Calu3 (cell line): ENCODE measurements around the gene TMLHE. TPM values are rescaled to one million over a fixed set of nuclear protein-coding genes. Genes with fewer than 3 reads are reported as not detected.

Experiments used
- BruUV-seq: library from RNA; stranded (reverse); fragments of 400-500 nt; replicated peaks from 2 replicates; lab custom pipeline; 2021; lab: Mats Ljungman, UMichigan
- CTCF ChIA-PET: fragments of 300-600 bp; sonication (Branson Sonifier 250); formaldehyde crosslinking; loops from one replicate; lab custom pipeline; 2022; ENCODE audit warnings: antibody characterized with exemption; lab: Charles Lee
- DNase-seq: peaks from one replicate; pipeline ENCODE4 v3.0.0; 2022
- H3K27ac Mint-ChIP-seq: one replicate; pipeline ENCODE4 v1.8.0; 2022; ENCODE audit warnings: mixed read lengths; ENCODE audit not compliant: unreplicated experiment
- H3K27me3 Mint-ChIP-seq: one replicate; pipeline ENCODE4 v1.8.0; 2022; ENCODE audit warnings: mixed read lengths; ENCODE audit not compliant: unreplicated experiment
- H3K36me3 Mint-ChIP-seq: one replicate; pipeline ENCODE4 v1.8.0; 2022; ENCODE audit warnings: mild to moderate bottlenecking, moderate library complexity, mixed read lengths; ENCODE audit not compliant: insufficient read depth, unreplicated experiment
- H3K4me1 Mint-ChIP-seq: one replicate; pipeline ENCODE4 v1.8.0; 2022; ENCODE audit warnings: mild to moderate bottlenecking, low read depth, mixed read lengths; ENCODE audit not compliant: unreplicated experiment
- H3K4me3 Mint-ChIP-seq: one replicate; pipeline ENCODE4 v1.8.0; 2022; ENCODE audit warnings: mild to moderate bottlenecking, low read depth, moderate library complexity, mixed read lengths; ENCODE audit not compliant: unreplicated experiment
- H3K9me3 Mint-ChIP-seq: one replicate; pipeline ENCODE4 v1.8.0; 2022; ENCODE audit warnings: low read depth, mixed read lengths; ENCODE audit not compliant: unreplicated experiment
- CTCF ChIP-seq: fragments of 200-600 bp; IDR thresholded peaks from one replicate; pipeline ENCODE4 v1.8.0; 2022; ENCODE audit warnings: antibody characterized with exemption; ENCODE audit not compliant: unreplicated experiment
- intact Hi-C: fragments of 100-400 bp; cut with micrococcal nuclease; formaldehyde crosslinking; loops from one replicate; pipeline ENCODE4 v1.10.0; 2022; ENCODE audit not compliant: unreplicated experiment
- total RNA-seq: library from RNA; stranded (reverse); gene quantifications from 2 replicates; pipeline ENCODE4 v1.2.3, GENCODE V29; 2022

The TMLHE gene
- total RNA-seq, 1 experiment from 2014 or later = 21.3 TPM

- DNase-seq = no peak
- Mint-ChIP-seq H3K27me3 (no peaks in the 10 kb centered on the region), H3K36me3 (no peaks in the 10 kb centered on the region), H3K4me1 (no peaks in the 10 kb centered on the region), H3K4me3 (no peak overlapping the region), H3K27ac (no peak overlapping the region), H3K9me3 (peaks cover 10% of the 10 kb centered on the region)
- no TSS peak for BruUV-seq
- CTCF ChIA-PET = no interaction called here
- intact Hi-C loops = no loop called here
- TF ChIP-seq CTCF = no peak
Observed at GRCh38 chrX:155592331-155592730, 20.4 kb downstream of the TMLHE start.

DNA sequence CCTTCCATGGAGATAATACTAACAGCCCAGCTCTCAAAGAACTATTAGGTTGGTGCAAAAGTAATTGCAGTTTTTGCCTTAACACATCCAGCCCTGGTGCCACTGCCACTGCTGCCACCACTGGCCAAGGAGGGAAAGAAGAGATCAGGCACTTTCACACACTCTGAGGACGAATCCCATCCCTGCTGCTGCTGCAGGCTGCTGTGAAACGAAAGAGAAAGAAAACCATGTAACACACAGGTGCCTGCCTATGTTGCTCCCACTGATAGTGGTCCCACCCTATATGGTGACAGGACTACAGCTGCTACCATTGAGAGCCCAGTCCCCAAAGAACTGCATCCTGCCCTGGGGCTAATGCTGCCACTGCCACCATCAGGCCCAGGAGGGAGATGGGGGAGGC lies 35.1 kb downstream of the TMLHE start:
- Mint-ChIP-seq H3K27me3 (no peaks in the 10 kb centered on the region), H3K4me1 (peaks cover 9% of the 10 kb centered on the region), H3K4me3 (no peak overlapping the region), H3K27ac (no peak overlapping the region), H3K9me3 (no peaks in the 10 kb centered on the region), H3K36me3 (no peaks in the 10 kb centered on the region)
- no peak for DNase-seq
- CTCF ChIA-PET = no interaction called here
- TF ChIP-seq CTCF = no peak
- intact Hi-C loops = no loop called here
- BruUV-seq = no TSS peak

GRCh38 chrX:155563099-155563498 lies 49.7 kb downstream of the TMLHE start:
- Mint-ChIP-seq H3K4me1 (no peaks in the 10 kb centered on the region), H3K9me3 (peaks cover 16% of the 10 kb centered on the region)
- CTCF ChIA-PET = no interaction called here

GRCh38 chrX:155544881-155545280 lies 67.9 kb downstream of the TMLHE start:
- H3K27me3 Mint-ChIP-seq = no peaks in the 10 kb centered on the region
- H3K27ac Mint-ChIP-seq = no peak overlapping the region
- BruUV-seq = no TSS peak

More at GRCh38 chrX:155563099-155563498, 49.7 kb downstream of the TMLHE start:
- H3K27me3 Mint-ChIP-seq = no peaks in the 10 kb centered on the region
- no peak overlapping the region for H3K27ac Mint-ChIP-seq
- intact Hi-C loops = no loop called here
- TF ChIP-seq CTCF = no peak
- no TSS peak for BruUV-seq
- no peak for DNase-seq
- H3K36me3 Mint-ChIP-seq = peaks cover 5% of the 10 kb centered on the region
- no peak overlapping the region for H3K4me3 Mint-ChIP-seq

More at GRCh38 chrX:155544881-155545280, 67.9 kb downstream of the TMLHE start:
- Mint-ChIP-seq H3K4me3 (no peak overlapping the region), H3K36me3 (no peaks in the 10 kb centered on the region), H3K4me1 (no peaks in the 10 kb centered on the region), H3K9me3 (peaks cover 3% of the 10 kb centered on the region)
- no peak for DNase-seq
- CTCF ChIA-PET = no interaction called here
- intact Hi-C loops = loop anchor here (5.0 kb wide), 1 partner anchor 262 kb away; no protein-coding TSS in a partner anchor
- no peak for TF ChIP-seq CTCF
